ENCODE data around the gene WDR83.
A peak's percentile ranks its signal among the peaks of the same experiment; 100 is the strongest.
"Not testable (repeated sequence)": the region's sequence is repeated elsewhere in the genome, so short reads cannot be mapped to it uniquely, and the experiment has no call there.

WDR83 gene

DNA sequence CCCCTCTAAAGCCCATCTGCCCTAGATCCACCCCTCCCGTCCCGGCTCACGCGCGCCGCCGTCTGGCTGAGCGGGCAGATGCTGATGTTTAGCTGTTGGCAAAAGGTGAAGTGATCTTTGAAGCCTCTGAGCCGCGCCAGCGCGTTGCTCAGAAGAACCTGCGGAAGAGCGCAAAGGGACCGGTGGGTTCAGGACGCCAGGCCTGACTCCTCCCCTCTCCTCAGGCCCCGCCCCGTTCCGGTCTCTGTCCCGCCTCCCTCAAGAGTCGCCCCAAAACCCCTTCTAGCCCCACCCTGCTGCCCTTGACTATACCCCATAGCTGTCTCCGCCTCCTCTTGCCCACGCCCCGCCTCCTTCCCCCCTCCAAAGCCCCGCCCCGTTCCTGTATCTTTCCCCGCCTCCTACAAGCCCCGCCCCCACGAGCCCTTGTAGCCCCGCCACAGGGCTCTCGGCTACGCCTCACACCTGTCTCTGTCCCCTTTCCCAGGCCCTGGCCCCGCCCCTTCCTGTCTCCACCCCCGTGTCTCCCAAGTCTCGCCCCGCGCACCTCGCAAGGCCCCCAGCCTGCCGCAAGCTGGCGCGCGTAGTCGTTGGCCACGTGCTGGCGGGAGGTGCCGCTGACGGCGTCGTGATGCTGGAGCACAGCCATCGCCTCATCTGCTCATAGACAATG is 9.6 kb upstream of the WDR83 start:
- no peak for DNase-seq (ENCODE audit: low read depth)

DNA sequence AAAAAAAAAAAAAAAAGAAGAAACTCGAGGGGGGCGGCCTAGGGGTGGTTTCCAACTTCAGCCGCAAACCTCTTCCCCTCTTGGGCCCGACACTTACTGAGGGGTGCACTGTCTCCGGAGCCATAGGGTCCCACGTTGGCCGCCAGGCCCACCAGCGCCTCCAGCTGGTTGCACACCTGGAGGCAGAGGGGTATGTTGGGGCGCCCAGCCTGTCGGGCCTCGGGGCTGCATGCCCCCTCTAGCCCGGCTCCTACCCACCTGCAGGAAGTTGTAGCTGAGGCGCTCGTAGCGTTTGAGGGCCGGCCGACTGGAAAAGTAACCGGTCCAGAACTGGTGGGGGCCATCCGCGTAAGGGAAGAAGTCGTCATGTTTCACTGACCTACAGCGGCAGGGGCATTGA is 8.6 kb upstream of the WDR83 start:
- no peak for DNase-seq (ENCODE audit: low read depth)

DNA sequence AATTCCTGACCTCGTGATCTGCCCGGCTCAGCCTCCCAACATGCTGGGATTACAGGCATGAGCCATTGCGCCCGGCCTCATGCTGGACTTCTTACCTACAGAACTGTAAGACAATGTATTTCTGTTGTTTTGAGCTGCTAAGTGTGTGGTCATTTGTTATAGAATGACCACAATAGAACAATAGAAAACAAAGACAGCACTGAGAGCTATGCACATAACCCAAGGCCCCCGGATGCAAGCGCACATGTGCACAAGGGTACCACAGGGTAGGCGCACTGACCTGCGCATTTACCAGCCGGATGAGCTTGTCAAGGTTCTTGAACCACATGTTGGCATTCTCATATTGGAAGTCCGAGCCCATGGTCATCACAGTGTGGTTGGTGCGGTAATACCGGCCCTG is 5.6 kb upstream of the WDR83 start:
- DNase-seq (ENCODE audit: low read depth) = no peak

DNA sequence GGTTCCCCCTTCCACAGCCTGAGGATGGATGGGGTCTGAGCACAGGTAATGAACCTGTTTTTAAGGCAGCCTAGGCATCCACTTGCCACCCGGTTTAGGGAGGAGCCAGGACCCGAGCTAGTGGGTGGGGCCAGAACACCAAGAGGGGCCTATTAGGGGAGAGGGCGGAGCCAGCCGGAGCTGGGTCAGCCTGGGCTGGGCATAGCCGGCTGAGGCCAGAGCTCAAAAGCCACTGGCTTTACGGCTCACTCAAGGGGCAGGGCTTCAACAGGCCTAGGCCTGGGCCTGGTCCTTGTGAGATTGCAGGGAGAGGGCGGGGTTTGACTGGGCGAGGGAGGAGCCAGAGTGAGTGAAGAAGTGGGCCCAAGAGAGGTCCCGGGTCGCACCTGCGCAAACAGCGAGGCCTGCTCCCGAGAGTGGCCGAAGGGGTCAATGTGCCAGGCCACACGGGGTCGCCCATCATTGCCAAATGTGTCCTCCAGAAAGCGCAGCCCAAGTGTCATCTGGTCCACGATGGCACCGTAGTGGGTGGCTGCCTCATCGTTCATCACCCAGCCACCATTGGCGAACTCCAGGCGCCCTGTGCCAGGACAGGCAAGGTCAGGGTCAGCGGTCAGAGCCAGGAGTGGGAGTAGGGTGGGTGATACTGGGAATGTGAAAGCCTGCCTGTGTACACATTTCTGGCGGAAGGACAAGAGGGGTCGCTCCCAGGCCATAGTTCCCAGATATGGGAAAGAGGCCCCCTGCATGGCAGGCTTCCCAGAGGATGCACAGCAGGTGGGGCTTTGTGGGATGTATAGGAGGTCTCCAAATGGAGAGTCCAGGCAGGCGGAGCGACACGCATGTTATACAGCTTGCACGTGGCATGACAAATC is 2.0 kb upstream of the WDR83 start:
- DNase-seq (ENCODE audit: low read depth) = no peak

DNA sequence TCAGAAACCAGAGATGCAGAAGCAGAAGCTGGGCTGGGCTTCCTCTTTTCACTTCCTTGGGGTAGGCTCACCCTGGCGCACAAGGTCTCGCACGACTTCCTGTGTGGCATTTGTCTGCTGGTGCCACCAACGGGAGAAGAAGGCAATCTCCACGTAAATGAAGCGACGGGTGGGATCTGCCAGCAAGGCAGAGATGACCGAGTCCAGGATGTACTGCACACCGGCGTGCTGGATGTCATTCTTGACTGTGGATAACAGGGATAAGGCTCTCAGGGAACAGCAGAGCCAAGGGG is 1.4 kb upstream of the WDR83 start:
- DNase-seq (ENCODE audit: low read depth) = peak; percentile 28

DNA sequence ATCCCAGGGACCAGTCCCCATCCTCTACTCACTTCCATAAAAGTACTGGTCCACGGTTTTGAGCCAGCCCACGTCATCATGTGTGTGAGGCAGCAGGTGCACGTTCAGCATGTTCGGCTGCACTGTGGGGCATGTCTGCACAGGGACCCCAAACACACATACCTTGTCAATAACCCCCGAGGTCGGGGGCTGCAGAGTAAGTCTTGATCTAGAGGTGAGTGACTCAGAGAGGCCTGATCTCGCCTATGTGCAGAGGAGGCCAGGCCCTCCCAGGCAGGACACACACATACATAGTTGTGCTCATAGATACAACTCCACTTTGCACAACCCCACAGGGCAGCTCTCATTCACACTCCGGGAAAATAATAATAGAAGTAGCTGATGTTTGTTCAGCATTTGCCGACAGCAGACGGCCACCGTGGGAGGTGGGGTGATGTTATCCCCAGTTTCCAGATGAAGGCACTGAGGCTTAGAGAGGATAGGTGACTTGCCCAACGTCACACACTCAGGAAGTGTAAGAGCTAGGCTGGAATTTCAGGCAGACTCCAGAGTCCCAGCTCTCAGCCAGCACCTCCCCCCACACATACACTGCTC is 839 bp upstream of the WDR83 start:
- DNase-seq (ENCODE audit: low read depth) = no peak

DNA sequence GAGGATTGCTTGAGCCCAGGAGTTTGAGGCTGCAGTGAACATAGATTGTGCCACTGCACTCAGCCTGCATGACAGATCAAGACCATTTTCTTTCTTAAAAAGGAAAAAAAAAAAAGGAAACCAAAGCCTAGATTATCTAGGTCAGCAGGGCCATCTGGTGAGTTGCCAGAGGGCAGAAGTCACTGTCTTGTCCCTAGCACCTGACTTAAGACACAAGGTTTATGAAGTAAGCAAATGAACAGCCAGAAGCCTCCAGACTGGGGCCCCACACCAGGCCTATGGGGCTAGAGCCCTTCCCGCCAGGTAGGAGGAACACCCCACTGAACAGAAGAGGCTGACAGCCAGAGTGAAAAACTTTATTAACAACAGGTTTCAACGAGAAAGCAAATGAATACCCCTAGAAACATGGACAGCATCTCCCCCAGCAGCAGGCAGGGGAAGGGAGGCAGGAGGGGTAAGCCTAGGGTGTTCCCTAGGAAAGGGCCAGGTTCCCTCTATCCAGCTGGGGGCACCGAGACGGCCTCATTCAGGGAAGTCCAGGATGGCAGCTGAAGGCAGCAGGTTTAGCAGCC is 1.2 kb downstream of the WDR83 start:
- DNase-seq (ENCODE audit: low read depth) = no peak

DNA sequence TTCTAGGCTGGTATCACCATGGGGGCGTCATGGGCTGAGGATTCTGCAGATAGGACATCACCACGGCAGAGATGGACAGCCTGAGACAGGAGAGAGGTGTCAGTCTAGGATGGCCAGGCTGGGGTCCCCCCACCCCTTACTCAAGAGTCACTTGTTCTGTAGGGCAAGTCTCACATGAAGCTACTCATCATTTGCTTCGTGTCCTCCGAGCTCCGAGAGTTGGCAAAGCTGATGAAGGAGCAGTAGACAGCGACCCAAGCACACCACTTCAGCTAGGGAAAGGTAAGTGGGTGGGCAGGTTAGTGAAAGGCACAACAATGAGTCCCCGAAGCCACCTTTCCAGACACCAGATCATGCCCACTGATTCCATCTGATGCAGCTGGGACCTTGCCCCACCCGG is 1.7 kb downstream of the WDR83 start:
- no peak for DNase-seq (ENCODE audit: low read depth)

DNA sequence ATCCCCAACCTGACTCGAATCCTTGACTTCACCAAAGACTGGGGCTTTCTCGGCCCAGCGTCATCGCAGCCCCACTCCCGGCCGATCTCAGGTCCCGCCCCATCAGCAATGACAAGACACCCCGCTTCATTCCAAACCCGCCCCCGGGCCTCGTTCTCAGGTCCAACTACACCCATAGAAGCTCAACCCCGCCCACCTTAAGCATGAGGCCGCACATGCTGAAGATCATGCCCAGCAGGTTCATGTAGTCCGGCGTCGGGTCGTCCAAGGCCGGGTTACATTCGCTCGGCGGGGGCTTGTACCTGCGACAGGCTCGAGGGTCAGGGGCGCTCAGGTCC is 2.3 kb downstream of the WDR83 start:
- DNase-seq (ENCODE audit: low read depth) = peak; percentile 73

DNA sequence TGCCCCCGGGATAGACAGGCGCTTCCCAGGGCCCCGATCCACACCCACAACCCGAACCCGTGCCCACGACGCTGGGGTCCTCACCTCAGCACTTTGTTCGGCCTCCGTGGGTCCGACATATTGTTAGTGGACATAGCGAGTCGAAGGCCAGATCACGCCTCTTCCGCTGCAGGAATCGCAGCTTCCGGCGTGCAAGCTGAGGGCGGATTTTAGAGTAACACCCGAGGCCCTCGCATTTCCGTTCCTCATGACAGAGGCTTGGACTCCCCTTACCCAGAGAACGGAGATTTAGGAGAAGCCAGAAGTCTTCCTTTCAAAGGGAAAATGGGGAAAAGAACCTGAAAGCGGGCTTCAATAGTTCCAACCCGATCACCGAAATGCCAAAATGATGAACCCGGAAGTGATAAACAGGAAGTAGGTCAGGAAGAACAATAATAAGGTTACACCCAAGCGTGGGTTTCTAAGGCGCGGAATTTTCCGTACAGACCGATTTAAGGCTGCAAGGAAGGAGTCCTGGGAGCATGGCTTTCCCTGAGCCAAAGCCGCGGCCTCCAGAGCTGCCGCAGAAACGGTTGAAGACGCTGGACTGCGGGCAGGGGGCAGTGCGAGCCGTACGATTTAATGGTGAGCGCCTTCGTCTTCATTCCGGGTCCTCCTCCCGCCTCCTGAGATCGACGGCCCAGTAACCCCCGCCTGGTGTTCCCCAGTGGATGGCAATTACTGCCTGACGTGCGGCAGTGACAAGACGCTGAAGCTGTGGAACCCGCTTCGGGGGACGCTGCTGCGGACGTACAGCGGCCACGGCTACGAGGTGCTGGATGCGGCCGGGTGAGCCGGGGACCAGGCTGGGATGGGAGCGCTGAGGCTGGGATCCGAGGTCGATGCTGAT is 2.9 kb downstream of the WDR83 start:
- peak; percentile 53 for DNase-seq (ENCODE audit: low read depth)

DNA sequence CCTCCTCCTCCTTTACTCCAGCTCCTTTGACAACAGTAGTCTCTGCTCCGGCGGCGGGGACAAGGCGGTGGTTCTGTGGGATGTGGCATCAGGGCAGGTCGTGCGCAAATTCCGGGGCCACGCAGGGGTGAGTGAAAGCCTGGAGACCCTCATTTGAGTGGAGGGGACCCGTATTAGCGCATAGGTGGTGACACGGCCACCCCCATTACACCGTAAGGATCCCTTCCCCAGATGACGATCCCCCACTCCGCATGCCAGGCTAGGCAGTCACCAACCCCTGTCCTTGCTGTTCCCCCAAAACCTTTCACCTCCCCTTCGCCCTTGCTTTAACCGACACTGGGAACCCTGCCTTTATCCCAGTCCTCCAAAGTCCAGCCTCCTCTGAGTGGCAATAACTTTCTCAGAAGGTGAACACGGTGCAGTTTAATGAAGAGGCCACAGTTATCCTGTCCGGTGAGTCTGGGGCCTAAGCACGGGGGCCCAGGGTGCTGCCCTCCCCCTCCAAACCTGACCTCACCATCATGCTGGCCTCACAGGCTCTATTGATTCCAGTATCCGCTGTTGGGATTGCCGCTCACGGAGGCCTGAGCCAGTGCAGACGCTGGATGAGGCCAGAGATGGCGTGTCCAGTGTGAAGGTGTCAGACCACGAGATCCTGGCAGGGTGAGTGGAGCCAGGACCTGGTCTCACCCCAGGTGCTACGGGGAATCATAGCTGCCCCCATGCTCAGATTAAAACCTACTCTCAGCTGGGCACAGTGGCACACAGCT is 3.7 kb downstream of the WDR83 start:
- DNase-seq (ENCODE audit: low read depth) = no peak

DNA sequence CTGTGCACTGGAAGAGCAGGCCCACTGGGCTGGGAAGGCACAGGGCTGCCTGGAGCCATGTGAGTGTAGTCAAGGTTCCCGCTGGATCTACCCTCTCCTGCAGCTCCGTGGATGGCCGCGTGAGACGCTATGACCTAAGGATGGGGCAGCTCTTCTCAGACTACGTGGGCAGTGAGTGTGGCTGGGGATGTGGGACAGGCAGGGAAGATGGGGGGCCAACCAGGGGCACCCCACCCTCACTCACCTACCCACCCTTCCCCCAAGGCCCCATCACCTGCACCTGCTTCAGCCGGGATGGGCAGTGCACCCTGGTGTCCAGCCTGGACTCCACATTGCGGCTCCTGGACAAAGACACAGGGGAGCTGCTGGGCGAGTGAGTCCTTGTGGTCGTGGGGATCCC is 6.1 kb downstream of the WDR83 start:
- no peak for DNase-seq (ENCODE audit: low read depth)

DNA sequence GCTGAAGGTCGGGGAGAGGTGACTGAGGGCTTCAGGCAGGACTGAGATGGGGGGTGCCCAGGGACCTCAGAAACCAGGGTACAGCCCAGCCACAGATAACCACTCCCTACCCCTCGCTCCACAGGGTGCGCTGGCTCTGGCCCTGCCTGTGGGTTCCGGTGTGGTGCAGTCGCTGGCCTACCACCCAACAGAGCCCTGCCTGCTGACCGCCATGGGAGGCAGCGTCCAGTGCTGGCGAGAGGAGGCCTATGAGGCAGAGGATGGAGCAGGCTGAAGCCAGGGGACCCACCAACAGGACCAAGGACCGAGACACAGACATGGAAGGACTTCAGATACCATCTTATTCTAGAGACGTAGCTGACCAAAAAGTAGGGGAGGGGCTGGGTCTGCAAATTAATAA is 8.8 kb downstream of the WDR83 start:
- DNase-seq (ENCODE audit: low read depth) = no peak

DNA sequence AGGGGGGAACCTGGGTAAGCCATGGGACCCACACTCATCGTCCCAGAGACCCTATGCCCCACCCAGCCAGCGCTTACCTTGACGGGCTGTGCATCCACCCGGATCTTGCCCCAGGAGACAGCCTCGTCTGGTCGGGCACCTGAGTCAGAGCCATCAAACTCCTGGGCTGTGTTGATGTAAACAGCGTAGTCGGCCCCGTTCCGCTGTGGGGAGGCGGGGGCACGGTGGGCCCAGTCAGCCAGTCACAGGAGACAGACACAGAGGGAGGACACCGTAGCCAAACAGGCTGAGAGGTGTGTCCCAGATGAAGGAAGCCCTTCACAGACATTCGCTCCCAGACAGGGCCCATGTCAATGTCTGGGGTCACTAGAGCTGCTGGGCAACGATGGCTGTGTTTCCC is 9.3 kb downstream of the WDR83 start:
- DNase-seq (ENCODE audit: low read depth) = no peak

DNA sequence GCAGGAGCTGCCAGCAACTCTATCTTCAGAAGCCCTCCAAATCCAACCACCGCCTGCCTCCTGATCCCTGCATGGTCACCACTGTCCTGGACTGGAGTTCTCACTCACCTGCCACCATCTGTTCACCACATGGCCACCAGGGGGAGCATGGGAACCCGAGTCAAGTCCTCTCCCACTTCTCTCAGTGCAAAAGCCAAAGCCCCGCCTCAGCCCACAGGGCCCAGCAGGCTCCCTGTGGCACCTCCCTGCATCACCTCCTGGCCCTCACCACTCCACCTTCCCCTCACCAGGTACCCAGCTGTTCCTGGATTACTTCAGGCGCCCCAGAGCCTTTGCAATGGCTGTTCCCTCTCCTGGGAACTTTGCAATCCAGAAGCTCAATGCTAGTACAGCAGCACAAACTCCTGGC is 9.8 kb downstream of the WDR83 start:
- DNase-seq (ENCODE audit: low read depth) = peak; percentile 53

DNA sequence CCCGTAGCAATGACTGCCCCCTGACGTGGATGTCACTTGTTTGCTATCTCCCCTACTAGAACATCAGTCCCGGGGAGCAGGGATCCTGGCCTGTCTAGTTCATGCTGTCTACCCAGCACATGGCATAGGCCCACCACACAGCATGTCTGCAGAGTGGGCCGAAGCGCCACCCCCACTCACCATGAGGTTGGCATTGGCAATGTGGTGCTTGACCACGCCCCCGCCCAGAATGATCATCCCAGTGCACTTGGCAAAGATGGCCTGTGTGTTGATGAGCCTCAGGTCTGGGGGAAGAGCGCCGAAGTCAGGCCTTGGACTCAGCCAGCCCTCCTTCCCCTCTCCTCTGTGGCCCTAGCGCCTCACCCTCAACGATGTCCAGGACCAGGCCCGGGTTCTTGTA is 10.3 kb downstream of the WDR83 start:
- DNase-seq (ENCODE audit: low read depth) = no peak

DNA sequence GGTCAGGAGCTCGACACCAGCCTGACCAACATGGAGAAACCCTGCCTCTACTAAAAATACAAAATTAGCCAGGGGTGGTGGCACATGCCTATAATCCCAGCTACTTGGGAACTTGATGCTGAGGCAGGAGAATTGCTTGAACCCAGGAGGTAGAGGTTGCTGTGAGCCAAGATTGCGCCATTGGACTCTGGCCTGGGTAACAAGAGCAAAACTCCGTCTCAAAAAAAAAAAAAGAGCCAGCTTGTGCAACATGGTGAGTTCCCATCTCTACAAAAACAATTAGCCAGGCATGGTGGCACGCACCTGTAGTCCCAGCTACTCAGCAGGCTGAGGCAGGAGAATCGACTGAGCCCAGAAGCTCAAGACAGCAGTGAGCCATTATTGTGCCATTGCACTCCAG is 11.4 kb downstream of the WDR83 start:
- not testable (repeated sequence) for DNase-seq (ENCODE audit: low read depth)

DNA sequence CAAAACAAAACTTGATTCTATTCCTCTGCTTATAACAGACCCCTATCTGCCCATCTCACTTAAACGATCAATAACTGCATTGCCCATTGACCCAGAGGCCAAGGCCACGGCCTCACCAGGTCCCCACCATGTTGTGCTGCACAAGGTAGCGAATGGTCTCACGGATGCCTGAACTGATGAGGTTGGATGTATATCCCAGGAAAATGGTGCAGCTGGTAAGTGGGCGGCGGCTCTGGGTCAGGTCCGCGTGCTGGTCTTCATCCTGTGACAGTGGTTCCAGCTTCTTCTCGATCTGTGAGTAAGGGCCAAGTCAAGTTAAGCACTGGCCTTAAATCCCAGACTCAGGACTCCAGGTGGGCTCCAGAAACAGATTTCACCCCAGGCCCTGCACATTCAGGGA is 13.4 kb downstream of the WDR83 start:
- no peak for DNase-seq (ENCODE audit: low read depth)

DNA sequence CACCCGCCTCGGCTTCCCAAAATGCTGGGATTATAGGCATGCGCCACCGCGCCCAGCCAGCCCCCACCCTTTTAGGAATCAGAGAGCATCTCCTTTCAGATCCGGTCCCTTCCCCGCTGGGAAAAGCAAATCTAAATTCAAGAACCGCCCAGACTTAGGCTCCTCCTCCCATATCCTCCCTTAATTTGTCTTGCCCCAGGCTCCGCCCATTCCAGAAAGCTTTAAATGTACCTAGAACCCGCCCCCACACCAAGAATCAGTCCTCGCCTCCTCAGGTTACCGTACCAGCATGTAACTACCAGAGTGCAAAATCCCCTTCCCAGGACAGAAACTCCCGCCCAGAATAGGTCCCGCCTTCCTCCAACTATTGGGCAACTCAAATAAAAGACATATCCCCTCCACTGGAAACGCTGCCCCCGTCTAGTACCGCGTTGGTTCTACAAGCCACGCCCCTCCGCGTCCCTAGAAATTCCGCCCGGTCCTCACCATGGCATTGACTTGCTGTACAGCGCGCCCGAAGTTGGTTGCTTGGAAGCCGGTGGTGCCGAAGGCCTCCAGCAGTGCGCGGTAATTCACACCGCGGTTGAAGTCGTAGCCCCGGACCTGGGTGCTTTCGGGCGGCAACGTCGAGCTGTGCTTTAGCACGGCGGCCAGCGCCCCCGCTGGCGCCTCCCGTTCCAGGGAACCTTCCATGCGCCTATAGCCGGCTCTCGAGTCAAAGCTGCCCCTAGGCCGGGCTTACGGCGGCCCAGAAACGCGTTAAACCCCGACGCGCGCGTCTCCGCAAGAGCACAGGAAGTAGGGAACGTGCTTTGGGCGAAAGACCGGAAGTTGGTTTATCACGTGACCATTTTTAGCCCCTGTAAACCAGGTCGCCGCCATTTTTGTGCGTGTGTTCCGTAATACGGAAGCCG is 14.7 kb downstream of the WDR83 start, which contains the start of gene DHPS:
DHPS (minus strand) TSS at position 807 of the 914 bp plus-strand sequence; CDS start at position 693, 114 bp downstream.
- DNase-seq (ENCODE audit: low read depth) = peak; percentile 88

DNA sequence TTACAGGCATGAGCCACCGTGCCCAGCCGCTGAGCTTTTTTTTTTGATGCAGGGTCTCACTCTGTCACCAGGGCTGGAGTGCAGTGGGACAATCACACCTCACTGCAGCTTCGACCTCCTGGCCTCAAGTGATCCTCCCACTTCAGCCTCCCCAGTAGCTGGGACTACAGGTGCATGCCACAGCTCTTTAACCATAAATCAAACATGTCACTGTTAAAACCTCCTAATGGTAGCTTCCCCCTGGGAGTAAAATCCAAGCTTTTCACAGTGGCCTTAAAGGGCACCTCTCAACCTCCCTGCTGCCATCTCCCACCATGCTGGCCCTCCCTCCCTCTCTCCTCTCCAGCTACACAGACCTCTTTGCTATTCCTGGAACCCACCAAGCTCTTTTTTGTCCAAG is 19.2 kb downstream of the WDR83 start:
- DNase-seq (ENCODE audit: low read depth) = no peak
